GM06990 (cell line): ENCODE data around the gene USP9X.
"Not testable (repeated sequence)": the region's sequence is repeated elsewhere in the genome, so short reads cannot be mapped to it uniquely, and the experiment has no call there.

Experiments used
- DNase-seq: peaks from one replicate; pipeline ENCODE4 v3.0.0-alpha.2; 2011; ENCODE audit not compliant: insufficient read length; ENCODE audit errors: extremely low read depth
- H3K27me3 ChIP-seq: replicated peaks from 2 replicates; pipeline ENCODE4 v1.6.0; 2011; ENCODE audit warnings: low read length; ENCODE audit not compliant: control insufficient read depth, insufficient read depth
- H3K36me3 ChIP-seq: 2 replicates; pipeline ENCODE4 v1.5.1; 2011; ENCODE audit warnings: low read length; ENCODE audit not compliant: control insufficient read depth, insufficient read depth
- H3K4me3 ChIP-seq: replicated peaks from 2 replicates; pipeline ENCODE4 v1.5.1; 2011; ENCODE audit warnings: low read depth, mild to moderate bottlenecking, control low read depth, low read length
- CTCF ChIP-seq: IDR thresholded peaks from 2 replicates; pipeline ENCODE4 v1.5.1; 2011; ENCODE audit warnings: low read length, control low read depth, mild to moderate bottlenecking, inconsistent platforms; ENCODE audit not compliant: insufficient read depth, poor library complexity, severe bottlenecking

The USP9X gene

DNA sequence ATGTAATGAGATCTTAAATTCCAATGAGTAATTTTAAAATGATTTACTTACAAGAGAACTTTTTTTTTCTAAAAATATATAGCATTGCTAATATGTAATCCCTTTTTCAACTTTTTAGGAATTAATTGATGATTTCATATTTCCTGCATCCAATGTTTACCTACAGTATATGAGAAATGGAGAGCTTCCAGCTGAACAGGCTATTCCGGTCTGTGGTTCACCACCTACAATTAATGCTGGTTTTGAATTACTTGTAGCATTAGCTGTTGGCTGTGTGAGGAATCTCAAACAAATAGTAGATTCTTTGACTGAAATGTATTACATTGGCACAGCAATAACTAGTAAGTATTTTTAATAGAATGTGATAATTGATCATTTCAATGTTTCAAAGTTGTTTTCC is 113.2 kb downstream of the USP9X start:
- Histone ChIP-seq H3K36me3 (no peaks in the 10 kb centered on the region; the same call in none of the 2 replicates), H3K27me3 (no peaks in the 10 kb centered on the region), H3K4me3 (no peak overlapping the region)
- TF ChIP-seq CTCF = no peak
- no peak for DNase-seq

DNA sequence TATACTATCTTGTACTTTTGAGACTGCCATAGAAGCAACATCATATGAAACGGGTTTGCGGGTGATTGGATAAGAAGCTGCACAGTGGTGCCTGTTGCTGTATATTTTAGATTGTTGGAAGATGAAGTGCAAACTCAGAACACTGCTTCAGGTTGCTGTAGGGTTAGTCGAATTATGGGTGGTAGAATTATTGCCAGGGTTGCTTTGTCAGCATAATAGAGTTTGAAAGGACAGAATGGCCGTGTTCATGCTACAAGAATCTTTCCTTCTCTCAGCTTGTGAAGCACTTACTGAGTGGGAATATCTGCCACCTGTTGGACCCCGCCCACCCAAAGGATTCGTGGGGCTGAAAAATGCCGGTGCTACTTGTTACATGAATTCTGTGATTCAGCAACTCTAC is 115.5 kb downstream of the USP9X start:
- no peaks in the 10 kb centered on the region; the same call in none of the 2 replicates for H3K36me3 ChIP-seq
- no peak overlapping the region for H3K4me3 ChIP-seq
- DNase-seq = no peak
- no peaks in the 10 kb centered on the region for H3K27me3 ChIP-seq
- no peak for TF ChIP-seq CTCF

DNA sequence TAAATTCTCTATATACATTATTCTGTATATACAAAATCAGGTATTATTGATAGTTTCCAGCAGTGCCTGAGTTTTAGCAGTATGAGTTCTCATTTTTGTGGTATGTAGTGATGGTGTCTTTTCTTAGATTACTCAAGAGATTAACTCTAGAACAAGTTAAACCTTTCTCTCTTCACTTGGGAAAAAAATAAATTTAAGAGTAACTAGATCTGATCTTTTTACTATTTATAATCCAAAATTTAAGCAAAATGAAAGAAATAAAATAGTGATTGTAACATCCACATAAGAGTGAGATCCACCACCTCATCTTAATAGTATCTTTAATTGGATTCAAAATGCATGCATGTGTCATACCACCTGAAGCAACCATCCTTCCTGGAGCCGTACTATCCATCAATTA is 124.6 kb downstream of the USP9X start:
- no peak overlapping the region for H3K4me3 ChIP-seq
- no peak for TF ChIP-seq CTCF
- H3K27me3 ChIP-seq = no peaks in the 10 kb centered on the region
- H3K36me3 ChIP-seq = peaks cover 7% of the 10 kb centered on the region
- no peak for DNase-seq

DNA sequence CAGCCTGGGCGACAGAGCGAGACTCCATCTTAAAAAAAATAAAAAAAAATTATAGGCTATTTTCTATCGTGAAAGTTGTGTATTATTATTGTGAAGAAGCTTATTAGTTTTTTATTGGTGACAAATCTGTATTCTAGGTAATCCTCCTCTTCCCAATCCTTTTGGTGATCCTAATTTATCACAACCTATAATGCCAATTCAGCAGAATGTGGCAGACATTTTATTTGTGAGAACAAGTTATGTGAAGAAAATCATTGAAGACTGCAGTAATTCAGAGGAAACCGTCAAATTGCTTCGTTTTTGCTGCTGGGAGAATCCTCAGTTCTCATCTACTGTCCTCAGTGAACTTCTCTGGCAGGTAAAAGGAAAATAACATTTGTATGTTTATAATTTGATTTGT is 139.4 kb downstream of the USP9X start:
- Histone ChIP-seq H3K36me3 (peaks cover 2% of the 10 kb centered on the region), H3K27me3 (no peaks in the 10 kb centered on the region), H3K4me3 (no peak overlapping the region)
- no peak for TF ChIP-seq CTCF
- no peak for DNase-seq

GRCh38 chrX:41233988-41234387 is 148.7 kb downstream of the USP9X start:
- DNase-seq = no peak

DNA sequence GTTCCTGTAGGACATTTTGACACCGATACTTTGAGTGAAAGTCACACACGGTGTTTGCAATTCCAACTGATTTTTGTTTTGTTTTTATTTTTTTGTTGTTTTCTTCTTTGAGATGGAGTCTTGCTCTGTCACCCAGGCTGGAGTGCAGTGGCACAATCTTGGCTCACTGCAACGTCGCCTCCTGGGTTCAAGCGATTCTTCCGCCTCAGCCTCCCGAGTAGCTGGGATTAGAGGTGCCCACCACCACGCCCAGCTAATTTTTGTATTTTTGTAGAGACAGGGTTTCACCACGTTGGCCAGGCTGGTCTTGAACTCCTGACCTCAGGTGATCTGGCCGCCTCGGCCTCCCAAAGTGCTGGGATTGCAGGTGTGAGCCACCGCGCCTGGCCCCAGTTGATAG is 149.2 kb downstream of the USP9X start:
- DNase-seq, H3K36me3 ChIP-seq, H3K4me3 ChIP-seq, H3K27me3 ChIP-seq: not testable (repeated sequence)

More at GRCh38 chrX:41233988-41234387, 148.7 kb downstream of the USP9X start:
- TF ChIP-seq CTCF = no peak
- Histone ChIP-seq H3K4me3 (no peak overlapping the region), H3K27me3 (no peaks in the 10 kb centered on the region), H3K36me3 (no peaks in the 10 kb centered on the region; the same call in 1 of the 2 replicates)
